Stimulated activated naive CD8-positive, alpha-beta T cell treated with anti-CD3 and anti-CD28 coated beads, Interleukin-15, amount 100 ng/mL, for 72 hours (primary cell): Measurements from ENCODE around the gene CEP57L1.
"Not testable (repeated sequence)": the region's sequence is repeated elsewhere in the genome, so short reads cannot be mapped to it uniquely, and the experiment has no call there.

ENCODE experiments used
- ATAC-seq: fragments of 150-1000 bp; cut with Tn5 transposase; 2 replicates; pipeline ENCODE4 v1.10.0; 2021; ENCODE audit warnings: mild to moderate bottlenecking, moderate library complexity
- DNase-seq, 2 donors: peaks; one replicate each; pipeline ENCODE4 v3.0.0; 2021 to 2022
- H3K27ac Mint-ChIP-seq, 2 donors: one replicate each; pipeline ENCODE4 v1.8.0; 2022; ENCODE audit warnings: mild to moderate bottlenecking in 2 of 2, mixed read lengths in 2 of 2, moderate library complexity in 2 of 2
- H3K27me3 Mint-ChIP-seq: one replicate; pipeline ENCODE4 v1.8.0; 2022; ENCODE audit warnings: mixed read lengths
- H3K4me1 Mint-ChIP-seq: one replicate; pipeline ENCODE4 v1.8.0; 2022; ENCODE audit warnings: mild to moderate bottlenecking, mixed read lengths
- H3K4me3 Mint-ChIP-seq, 2 donors: one replicate each; pipeline ENCODE4 v1.8.0; 2022; ENCODE audit warnings: mild to moderate bottlenecking in 2 of 2, mixed read lengths in 2 of 2, moderate library complexity in 1 of 2
- H3K9me3 Mint-ChIP-seq, 2 donors: one replicate each; pipeline ENCODE4 v1.8.0; 2022; ENCODE audit warnings: mixed read lengths in 2 of 2

The CEP57L1 gene

GRCh38 chr6:109062216-109062615 lies 33.1 kb upstream of the CEP57L1 start:
- no peak overlapping the region for H3K27ac Mint-ChIP-seq
- no peak for ATAC-seq
- H3K4me3 Mint-ChIP-seq = no peak overlapping the region
- peaks cover 49% of the 10 kb centered on the region for H3K4me1 Mint-ChIP-seq
- no peaks in the 10 kb centered on the region for H3K27me3 Mint-ChIP-seq
- no peak for DNase-seq
- H3K9me3 Mint-ChIP-seq = no peaks in the 10 kb centered on the region

GRCh38 chr6:109062767-109063352 lies 32.4 kb upstream of the CEP57L1 start:
- Mint-ChIP-seq H3K4me1 (peaks cover 49% of the 10 kb centered on the region), H3K27me3 (no peaks in the 10 kb centered on the region), H3K27ac (no peak overlapping the region), H3K9me3 (no peaks in the 10 kb centered on the region), H3K4me3 (no peak overlapping the region)
- DNase-seq = no peak
- no peak for ATAC-seq

- Mint-ChIP-seq H3K27me3 (no peaks in the 10 kb centered on the region), H3K4me3 (no peak overlapping the region), H3K4me1 (peaks cover 20% of the 10 kb centered on the region), H3K27ac (peak overlapping the region in 1 of 2 donors; percentile 27), H3K9me3 (no peaks in the 10 kb centered on the region)
- no peak for DNase-seq
- ATAC-seq = no peak
These were observed 25.6 kb upstream of the CEP57L1 start for GRCh38 chr6:109069746-109070145.

GRCh38 chr6:109071125-109071917 lies 24.0 kb upstream of the CEP57L1 start:
- ATAC-seq = no peak
- H3K4me1 Mint-ChIP-seq = peaks cover 20% of the 10 kb centered on the region
- H3K27ac Mint-ChIP-seq = peak overlapping the region in 1 of 2 donors; percentile 44
- no peak for DNase-seq
- no peaks in the 10 kb centered on the region for H3K9me3 Mint-ChIP-seq
- H3K27me3 Mint-ChIP-seq = no peaks in the 10 kb centered on the region
- peak overlapping the region; percentile 43 to 63 for H3K4me3 Mint-ChIP-seq

DNA sequence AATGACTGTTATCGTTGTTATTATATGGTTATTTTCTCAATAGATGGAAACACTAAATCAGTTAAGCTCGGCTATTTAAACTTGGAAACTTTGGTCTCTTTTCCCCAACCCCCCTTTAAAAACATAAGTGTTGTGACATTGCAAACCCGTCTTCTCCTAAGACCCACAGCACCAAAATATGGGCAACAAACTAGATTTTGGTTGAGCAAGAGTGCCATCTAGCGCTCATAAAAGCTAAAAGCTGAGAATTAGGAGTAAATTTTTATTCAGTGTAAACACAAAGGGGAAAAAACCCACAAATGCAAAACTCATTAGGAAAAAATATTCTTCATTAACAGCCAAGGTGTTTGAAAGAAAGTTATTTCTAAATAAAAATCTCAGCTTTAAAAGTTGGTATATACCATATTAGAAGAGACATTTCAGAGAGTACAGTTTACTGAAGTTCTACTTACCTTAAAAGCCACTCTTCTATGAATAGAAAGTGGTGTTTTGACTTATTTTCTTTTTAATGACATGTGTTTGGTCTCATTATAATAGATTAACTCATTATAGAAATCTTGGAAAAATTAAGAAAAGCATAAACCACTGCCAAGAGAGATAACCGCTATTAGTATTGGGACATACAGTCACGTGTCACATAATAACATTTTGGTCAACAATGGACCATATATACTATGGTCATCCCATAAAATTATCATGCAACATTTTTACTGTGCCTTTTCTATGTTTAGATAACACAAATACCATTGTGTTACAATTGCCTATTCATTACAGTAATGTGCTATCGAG lies 21.8 kb upstream of the CEP57L1 start:
- peak; percentile 41 to 56 for DNase-seq
- H3K4me1 Mint-ChIP-seq = peaks cover 20% of the 10 kb centered on the region
- H3K27ac Mint-ChIP-seq = no peak overlapping the region

GRCh38 chr6:109074133-109074415 lies 21.2 kb upstream of the CEP57L1 start:
- Mint-ChIP-seq H3K27ac (no peak overlapping the region), H3K27me3 (no peaks in the 10 kb centered on the region), H3K9me3 (no peaks in the 10 kb centered on the region), H3K4me3 (no peak overlapping the region), H3K4me1 (peaks cover 20% of the 10 kb centered on the region)
- ATAC-seq (no peak), DNase-seq (no peak)

More for the DNA sequence above, 21.8 kb upstream of the CEP57L1 start:
- ATAC-seq = peak; percentile 72
- no peaks in the 10 kb centered on the region for H3K27me3 Mint-ChIP-seq
- H3K4me3 Mint-ChIP-seq = peak overlapping the region in 1 of 2 donors; percentile 13
- H3K9me3 Mint-ChIP-seq = no peaks in the 10 kb centered on the region

- ATAC-seq (no peak), DNase-seq (no peak)
- Mint-ChIP-seq H3K4me3 (no peak overlapping the region), H3K4me1 (peaks cover 16% of the 10 kb centered on the region), H3K9me3 (no peaks in the 10 kb centered on the region), H3K27me3 (no peaks in the 10 kb centered on the region), H3K27ac (peak overlapping the region in 1 of 2 donors; percentile 0)
These were observed 19.4 kb upstream of the CEP57L1 start for GRCh38 chr6:109075934-109076333.

GRCh38 chr6:109076377-109076776 lies 18.9 kb upstream of the CEP57L1 start:
- Mint-ChIP-seq H3K4me3 (no peak overlapping the region), H3K27me3 (no peaks in the 10 kb centered on the region), H3K9me3 (no peaks in the 10 kb centered on the region), H3K4me1 (peaks cover 11% of the 10 kb centered on the region), H3K27ac (no peak overlapping the region)
- ATAC-seq (no peak), DNase-seq (no peak)

GRCh38 chr6:109079981-109080380 lies 15.3 kb upstream of the CEP57L1 start:
- no peaks in the 10 kb centered on the region for H3K9me3 Mint-ChIP-seq
- no peaks in the 10 kb centered on the region for H3K4me1 Mint-ChIP-seq
- DNase-seq (no peak), ATAC-seq (no peak)
- H3K27me3 Mint-ChIP-seq = no peaks in the 10 kb centered on the region
- no peak overlapping the region for H3K4me3 Mint-ChIP-seq
- H3K27ac Mint-ChIP-seq = no peak overlapping the region

- DNase-seq = no peak
- H3K9me3 Mint-ChIP-seq = no peaks in the 10 kb centered on the region
- no peaks in the 10 kb centered on the region for H3K27me3 Mint-ChIP-seq
- ATAC-seq = no peak
- H3K4me3 Mint-ChIP-seq = no peak overlapping the region
- no peak overlapping the region for H3K27ac Mint-ChIP-seq
- H3K4me1 Mint-ChIP-seq = no peaks in the 10 kb centered on the region
These were observed 14.3 kb upstream of the CEP57L1 start for GRCh38 chr6:109081026-109081425.

DNA sequence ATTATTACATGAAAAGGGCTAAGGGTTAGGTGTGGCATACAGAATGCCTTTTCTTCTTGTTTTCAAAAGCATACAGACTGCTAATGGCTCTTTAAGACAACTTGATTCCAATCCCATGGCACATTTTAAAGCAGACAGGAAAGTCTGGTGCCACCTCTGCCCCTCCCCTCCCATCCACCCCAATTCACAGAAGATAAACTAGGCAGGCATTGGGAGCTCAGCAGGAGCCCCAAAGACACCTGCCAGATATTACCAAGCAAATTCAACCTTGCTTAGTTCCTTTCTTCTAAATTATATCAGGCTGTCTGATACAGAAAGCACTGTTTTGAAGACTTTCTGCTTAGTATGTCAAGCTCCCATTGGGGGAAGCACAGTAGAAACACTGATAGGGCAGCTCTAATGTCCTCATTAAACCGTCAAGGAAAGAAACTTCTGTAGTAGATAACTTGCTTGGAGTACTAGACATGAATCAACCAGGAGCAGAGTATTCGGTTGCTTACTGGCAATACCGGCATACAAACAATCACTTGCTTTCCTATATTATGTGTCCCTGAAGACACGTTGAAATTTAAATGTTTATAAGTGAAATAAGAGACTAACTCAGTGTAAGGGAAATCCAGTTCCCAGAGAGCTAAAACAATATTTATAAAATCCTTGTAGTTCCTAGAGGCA lies 13.7 kb upstream of the CEP57L1 start:
- H3K9me3 Mint-ChIP-seq = no peaks in the 10 kb centered on the region
- H3K27ac Mint-ChIP-seq = no peak overlapping the region
- H3K4me3 Mint-ChIP-seq = no peak overlapping the region
- ATAC-seq = no peak
- no peak for DNase-seq
- H3K4me1 Mint-ChIP-seq = no peaks in the 10 kb centered on the region
- H3K27me3 Mint-ChIP-seq = no peaks in the 10 kb centered on the region

GRCh38 chr6:109082188-109082577 lies 13.1 kb upstream of the CEP57L1 start:
- ATAC-seq = no peak
- DNase-seq = no peak
- Mint-ChIP-seq H3K4me3 (no peak overlapping the region), H3K27ac (no peak overlapping the region), H3K27me3 (no peaks in the 10 kb centered on the region), H3K4me1 (peaks cover 2% of the 10 kb centered on the region), H3K9me3 (no peaks in the 10 kb centered on the region)

DNA sequence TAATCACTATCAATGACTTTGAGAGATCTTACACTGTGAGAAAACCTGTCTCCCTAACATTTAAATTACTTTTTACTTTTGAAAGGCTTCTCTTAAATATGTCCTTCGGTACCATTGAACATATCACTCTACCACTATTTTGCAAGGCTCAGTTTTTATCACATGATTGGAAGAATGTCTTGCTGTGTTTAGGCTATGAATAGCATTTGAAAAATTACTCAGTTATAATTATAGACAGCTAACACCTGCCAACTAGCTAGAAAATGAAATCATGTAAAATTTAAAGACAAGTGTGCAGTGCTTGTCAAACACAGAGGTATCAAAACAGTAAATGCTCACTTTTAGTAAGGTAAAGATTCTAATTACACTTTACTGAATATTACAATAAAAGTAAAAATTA lies 11.7 kb upstream of the CEP57L1 start:
- Mint-ChIP-seq H3K4me3 (no peak overlapping the region), H3K27ac (no peak overlapping the region), H3K4me1 (peaks cover 6% of the 10 kb centered on the region), H3K27me3 (no peaks in the 10 kb centered on the region), H3K9me3 (no peaks in the 10 kb centered on the region)
- ATAC-seq (no peak), DNase-seq (no peak)

- H3K9me3 Mint-ChIP-seq, H3K4me1 Mint-ChIP-seq, H3K4me3 Mint-ChIP-seq, H3K27ac Mint-ChIP-seq, ATAC-seq, DNase-seq, H3K27me3 Mint-ChIP-seq: not testable (repeated sequence)
These were observed 11.2 kb upstream of the CEP57L1 start for GRCh38 chr6:109084146-109084545.

GRCh38 chr6:109087661-109088264 lies 7.5 kb upstream of the CEP57L1 start:
- Mint-ChIP-seq H3K4me1 (peaks cover 30% of the 10 kb centered on the region), H3K4me3 (no peak overlapping the region), H3K27me3 (no peaks in the 10 kb centered on the region), H3K27ac (no peak overlapping the region), H3K9me3 (no peaks in the 10 kb centered on the region)
- DNase-seq (no peak), ATAC-seq (no peak)
